DMS153 treated with DMSO at 0.1 percent for 48 hours (cell line): Measurements from ENCODE around the gene SLC6A19.
"Not testable (repeated sequence)": the region's sequence is repeated elsewhere in the genome, so short reads cannot be mapped to it uniquely, and the experiment has no call there.

Experiments used
- DNase-seq: peaks from one replicate; lab custom pipeline; 2025; ENCODE audit not compliant: unreplicated experiment; lab: John Stamatoyannopoulos, UW

Gene SLC6A19

GRCh38 chr5:1201327-1202025, at the start of gene SLC6A19:
Gene SLC6A19 (plus strand): TSS chr5:1201595. CDS start chr5:1201651, 56 bp downstream.
- DNase-seq: no peak

GRCh38 chr5:1152156-1152555, 49.2 kb upstream of the SLC6A19 start:
- DNase-seq: no peak

GRCh38 chr5:1152771-1153282, 48.6 kb upstream of the SLC6A19 start:
- DNase-seq: peak; percentile 54

- no peak for DNase-seq
Measured at GRCh38 chr5:1153428-1153827, 48.0 kb upstream of the SLC6A19 start.

- no peak for DNase-seq
Measured at GRCh38 chr5:1155191-1156032, 46.0 kb upstream of the SLC6A19 start.

- DNase-seq: no peak
Measured at GRCh38 chr5:1156033-1156753, 45.2 kb upstream of the SLC6A19 start.

GRCh38 chr5:1156754-1157460, 44.5 kb upstream of the SLC6A19 start:
- DNase-seq: no peak

GRCh38 chr5:1157461-1157986, 43.9 kb upstream of the SLC6A19 start:
- DNase-seq: not testable (repeated sequence)

GRCh38 chr5:1158647-1159340, 42.6 kb upstream of the SLC6A19 start:
- DNase-seq: no peak

GRCh38 chr5:1159341-1159675, 42.1 kb upstream of the SLC6A19 start:
- DNase-seq: no peak

GRCh38 chr5:1159774-1160406, 41.5 kb upstream of the SLC6A19 start:
- DNase-seq: no peak

GRCh38 chr5:1161108-1161832, 40.1 kb upstream of the SLC6A19 start:
- DNase-seq: peak; percentile 64

- DNase-seq: no peak
Measured at GRCh38 chr5:1161833-1162229, 39.6 kb upstream of the SLC6A19 start.

- DNase-seq: no peak
Measured at GRCh38 chr5:1162276-1162675, 39.1 kb upstream of the SLC6A19 start.

GRCh38 chr5:1162751-1163150, 38.6 kb upstream of the SLC6A19 start:
- DNase-seq: no peak

- DNase-seq: no peak
Measured at GRCh38 chr5:1163366-1163765, 38.0 kb upstream of the SLC6A19 start.

GRCh38 chr5:1163879-1164278, 37.5 kb upstream of the SLC6A19 start:
- no peak for DNase-seq

GRCh38 chr5:1164696-1165630, 36.4 kb upstream of the SLC6A19 start:
- DNase-seq: no peak
